Pons (tissue), 1 donor: Measurements from ENCODE around the gene OR6S1.
A peak's percentile ranks its signal among the peaks of the same experiment; 100 is the strongest.
"Not testable (repeated sequence)": the region's sequence is repeated elsewhere in the genome, so short reads cannot be mapped to it uniquely, and the experiment has no call there.

Source experiments
- DNase-seq: peaks from one replicate; pipeline ENCODE4 v3.0.0-alpha.2; 2016; ENCODE audit warnings: low spot score

OR6S1 gene

GRCh38 chr14:20631880-20632389 is 9.6 kb downstream of the OR6S1 start:
- DNase-seq: peak; percentile 46

- DNase-seq: peak; percentile 49
These were observed 10.2 kb downstream of the OR6S1 start for GRCh38 chr14:20631023-20631879.

GRCh38 chr14:20630340-20631022 is 11.0 kb downstream of the OR6S1 start:
- DNase-seq: peak; percentile 44

GRCh38 chr14:20628063-20628854 is 13.2 kb downstream of the OR6S1 start:
- DNase-seq: no peak

GRCh38 chr14:20627346-20628027 is 14.0 kb downstream of the OR6S1 start:
- DNase-seq: no peak

- DNase-seq: no peak
These were observed 15.2 kb downstream of the OR6S1 start for GRCh38 chr14:20626274-20626673.

DNA sequence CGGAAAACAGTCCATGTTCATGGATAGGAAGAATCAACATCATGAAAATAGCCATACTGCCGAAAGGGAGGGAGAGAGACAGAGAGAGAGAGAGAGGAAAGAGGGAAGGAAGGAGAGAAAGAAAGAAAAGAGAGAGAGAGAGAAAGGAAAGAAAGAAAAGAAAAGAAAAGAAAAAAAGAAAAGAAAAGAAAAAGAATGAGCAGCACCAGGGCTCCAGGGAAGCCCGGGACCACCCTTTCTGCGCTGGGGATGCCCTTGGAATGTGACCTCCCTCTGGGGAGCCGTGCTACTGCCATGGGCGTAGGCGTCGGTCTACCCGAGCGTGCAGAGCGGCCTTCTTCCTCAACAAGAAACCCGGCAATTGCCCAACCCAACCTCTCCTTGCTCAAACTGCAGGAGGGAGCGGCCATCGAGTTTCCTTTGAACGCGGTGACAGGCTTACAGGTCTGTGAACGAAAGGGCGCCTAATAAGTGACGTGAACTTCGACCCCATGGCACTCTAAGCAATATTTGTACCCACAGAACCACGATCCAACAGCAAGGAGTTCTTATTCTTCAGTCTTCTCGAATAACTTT is 16.9 kb downstream of the OR6S1 start:
- no peak for DNase-seq

- DNase-seq: no peak
These were observed 17.7 kb downstream of the OR6S1 start for GRCh38 chr14:20623798-20624197.

DNA sequence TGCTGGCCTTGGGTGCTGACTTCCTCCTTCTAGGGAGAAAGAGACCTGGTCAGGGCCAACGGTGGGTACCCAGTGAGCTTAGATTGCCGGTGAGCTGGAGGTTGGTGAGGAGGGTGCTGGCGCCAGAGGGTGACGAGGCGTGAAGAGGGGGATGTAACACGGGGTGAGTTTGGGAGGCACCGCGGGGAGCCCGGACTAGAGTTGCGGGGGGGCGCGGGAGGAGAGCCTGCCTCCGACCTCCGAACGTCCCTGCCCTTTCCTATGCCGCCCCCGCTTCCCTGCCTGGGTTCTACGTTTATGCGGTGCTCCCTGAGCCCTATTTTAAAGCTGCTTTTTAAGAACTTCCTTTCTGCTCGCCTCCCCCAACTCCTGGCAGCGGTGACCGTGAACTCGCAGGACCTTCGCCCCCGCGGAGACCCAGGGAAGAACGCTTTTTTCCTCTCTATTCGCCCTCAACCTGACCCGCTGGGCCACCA is 18.6 kb downstream of the OR6S1 start:
- DNase-seq: no peak

DNA sequence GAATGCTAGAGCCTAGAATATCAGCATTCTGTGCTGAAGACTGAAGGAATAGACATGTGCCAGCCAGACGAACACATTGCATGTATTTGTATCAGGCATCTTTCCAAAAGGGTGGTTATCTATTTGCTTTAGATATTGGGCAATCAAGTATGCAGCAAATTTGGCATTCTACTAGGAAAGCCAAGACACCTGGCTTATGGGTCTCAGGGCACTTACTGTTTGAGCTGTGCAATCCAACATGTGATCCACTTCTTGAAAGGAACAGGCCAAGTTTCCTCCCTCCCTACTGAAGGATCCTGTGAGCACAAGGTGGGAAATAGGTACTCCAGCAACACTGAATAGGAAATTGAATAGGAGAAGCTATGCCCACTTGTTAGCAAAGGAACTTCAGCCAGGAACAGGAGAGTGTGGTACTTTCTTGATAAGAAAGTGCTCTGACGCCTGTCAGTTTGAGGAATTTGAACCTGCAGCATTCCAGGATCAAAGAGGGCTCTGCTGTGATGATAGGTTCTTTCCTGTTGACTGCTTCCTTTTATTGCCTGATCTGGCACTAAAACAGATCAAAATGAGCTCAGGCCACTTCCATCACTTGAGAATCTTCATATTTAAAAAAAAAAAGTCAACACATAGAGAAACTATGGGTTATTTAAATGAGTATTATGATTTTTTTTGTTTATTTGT is 20.6 kb downstream of the OR6S1 start:
- DNase-seq: no peak

- not testable (repeated sequence) for DNase-seq
These were observed 21.8 kb downstream of the OR6S1 start for GRCh38 chr14:20619688-20620087.

DNA sequence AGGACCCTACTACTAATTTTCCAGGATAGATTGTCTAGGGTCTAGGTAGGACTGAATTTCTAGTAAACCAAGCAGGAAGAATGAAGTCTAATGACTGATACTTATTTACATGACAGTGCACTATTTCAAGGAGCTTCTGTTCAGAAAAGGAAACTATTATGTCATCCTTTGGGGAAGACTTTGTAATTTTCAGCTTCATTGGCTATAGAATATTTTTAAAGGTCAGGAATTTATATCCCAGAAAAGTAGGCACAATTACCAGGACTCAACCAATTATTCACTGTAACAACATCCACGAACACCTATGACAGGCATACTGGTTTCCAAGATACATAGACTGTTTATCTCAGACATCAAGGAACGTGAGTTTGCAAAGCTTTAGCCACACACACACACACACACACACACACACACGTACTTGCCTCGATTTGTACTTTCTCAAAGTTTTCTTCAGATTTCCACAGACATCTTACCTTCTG is 23.2 kb downstream of the OR6S1 start:
- no peak for DNase-seq

- no peak for DNase-seq
These were observed 24.1 kb downstream of the OR6S1 start for GRCh38 chr14:20617138-20618003.

- no peak for DNase-seq
These were observed 25.5 kb downstream of the OR6S1 start for GRCh38 chr14:20615996-20616395.

- DNase-seq: no peak
These were observed 27.3 kb downstream of the OR6S1 start for GRCh38 chr14:20614038-20614840.

DNA sequence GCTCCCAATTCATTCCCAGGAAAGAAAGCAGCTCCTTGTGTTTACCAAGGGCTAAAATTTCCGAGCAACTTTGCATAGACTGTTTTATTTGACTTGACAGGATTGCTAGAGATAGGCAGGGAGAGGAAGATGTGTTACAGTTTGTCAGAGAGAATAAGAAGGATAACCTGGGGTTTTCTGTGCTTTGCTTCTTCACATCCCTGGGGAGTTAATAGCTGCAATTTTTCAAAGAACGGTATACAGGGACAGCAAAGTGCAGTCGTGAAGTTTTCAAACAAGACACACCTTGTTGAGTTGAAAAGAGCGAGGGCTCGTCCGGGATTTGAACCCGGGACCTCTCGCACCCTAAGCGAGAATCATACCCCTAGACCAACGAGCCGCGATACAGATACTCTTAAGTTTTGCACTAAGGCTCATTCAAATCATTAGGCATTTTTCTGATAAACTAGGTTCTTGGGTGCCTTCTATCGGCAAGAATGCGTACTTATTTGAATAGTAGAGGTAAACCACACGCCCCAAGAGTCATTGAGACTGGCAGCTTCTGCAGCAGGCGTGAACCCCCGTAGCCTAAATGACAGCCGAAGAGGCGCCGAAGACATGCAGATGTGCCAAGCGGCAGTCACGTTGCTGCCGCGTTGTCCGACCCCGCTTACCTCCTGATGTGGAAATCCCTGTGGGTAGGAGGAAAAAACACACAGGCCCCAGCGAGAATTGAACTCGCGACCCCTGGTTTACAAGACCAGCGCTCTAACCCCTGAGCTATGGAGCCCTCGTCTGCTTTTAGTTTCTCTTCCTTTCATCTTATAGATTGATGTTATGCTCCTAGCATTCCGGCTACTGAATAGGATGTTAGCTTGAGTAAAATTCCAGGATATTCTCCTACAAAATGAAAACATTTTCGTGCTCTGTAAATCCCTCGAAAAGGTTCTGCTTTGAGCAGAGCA is 28.1 kb downstream of the OR6S1 start:
- DNase-seq: peak; percentile 94

DNA sequence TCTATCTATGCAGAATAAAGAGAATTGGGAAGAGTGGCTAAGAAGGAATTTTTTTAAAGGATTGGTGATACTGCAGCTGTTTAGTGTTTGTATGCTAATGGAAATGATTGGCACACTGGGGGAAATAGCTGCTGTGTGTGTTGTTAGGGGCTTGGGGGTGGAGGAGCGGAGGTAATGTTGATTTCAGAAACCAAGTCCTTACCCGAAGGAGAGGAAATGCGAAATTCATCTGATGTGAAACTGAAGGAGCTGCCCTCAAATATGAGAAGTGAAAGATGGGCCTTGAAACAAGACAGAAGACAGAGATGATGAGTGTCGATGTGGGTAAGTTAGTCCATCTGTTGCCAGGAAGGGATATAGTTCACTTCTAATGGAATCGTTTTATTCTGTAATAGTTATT is 29.1 kb downstream of the OR6S1 start:
- DNase-seq: peak; percentile 62
